Glutamatergic neuron (in vitro differentiated cells): ENCODE results near the gene ZYG11A. TPM values are rescaled to one million over a fixed set of nuclear protein-coding genes. Genes with fewer than 3 reads are reported as not detected.
A peak's percentile ranks its signal among the peaks of the same experiment; 100 is the strongest.

Experiments used
- DNase-seq: peaks from one replicate; pipeline ENCODE4 v3.0.0; 2022
- H3K27ac Mint-ChIP-seq: one replicate; pipeline ENCODE4 v1.8.0; 2020; ENCODE audit warnings: mild to moderate bottlenecking, mixed read lengths, inconsistent platforms; ENCODE audit not compliant: unreplicated experiment
- H3K27me3 Mint-ChIP-seq: one replicate; pipeline ENCODE4 v1.8.0; 2020; ENCODE audit warnings: mild to moderate bottlenecking, moderate library complexity, mixed read lengths, inconsistent platforms; ENCODE audit not compliant: unreplicated experiment
- H3K36me3 Mint-ChIP-seq: one replicate; pipeline ENCODE4 v1.8.0; 2020; ENCODE audit warnings: mild to moderate bottlenecking, mixed read lengths, inconsistent platforms; ENCODE audit not compliant: unreplicated experiment
- H3K4me1 Mint-ChIP-seq: one replicate; pipeline ENCODE4 v1.8.0; 2020; ENCODE audit warnings: mild to moderate bottlenecking, low read depth, mixed read lengths, inconsistent platforms; ENCODE audit not compliant: unreplicated experiment
- H3K4me3 Mint-ChIP-seq: one replicate; pipeline ENCODE4 v1.8.0; 2020; ENCODE audit warnings: mild to moderate bottlenecking, mixed read lengths, inconsistent platforms; ENCODE audit not compliant: unreplicated experiment
- H3K9me3 Mint-ChIP-seq: one replicate; pipeline ENCODE4 v1.8.0; 2020; ENCODE audit warnings: mild to moderate bottlenecking, moderate library complexity, mixed read lengths, inconsistent platforms; ENCODE audit not compliant: unreplicated experiment
- CTCF ChIP-seq: fragments of 200-600 bp; sonication (generic); IDR thresholded peaks from one replicate; pipeline ENCODE4 v1.5.0; 2021; ENCODE audit not compliant: partially characterized antibody, unreplicated experiment
- total RNA-seq: library from RNA; stranded (reverse); fragmentation: NEBNext Ultra II Directional; extraction: Animal tissue kit (Norgen Biotek cat#: 25700); gene quantifications from one replicate; pipeline ENCODE4 v1.2.1, GENCODE V29; 2021; ENCODE audit not compliant: unreplicated experiment

Gene ZYG11A
- total RNA-seq, 1 donor from 2014 or later = 0.59 TPM

GRCh38 chr1:52907068-52907811, 64.7 kb downstream of the ZYG11A start:
- H3K27ac Mint-ChIP-seq = no peak overlapping the region
- peaks cover 2% of the 10 kb centered on the region for H3K9me3 Mint-ChIP-seq
- peaks cover 2% of the 10 kb centered on the region for H3K27me3 Mint-ChIP-seq
- H3K4me3 Mint-ChIP-seq = no peak overlapping the region
- no peaks in the 10 kb centered on the region for H3K36me3 Mint-ChIP-seq
- peaks cover 2% of the 10 kb centered on the region for H3K4me1 Mint-ChIP-seq
- TF ChIP-seq CTCF = no peak
- no peak for DNase-seq

- DNase-seq = no peak
- Mint-ChIP-seq H3K27ac (no peak overlapping the region), H3K4me1 (peaks cover 2% of the 10 kb centered on the region), H3K9me3 (peaks cover 2% of the 10 kb centered on the region), H3K27me3 (peaks cover 2% of the 10 kb centered on the region), H3K4me3 (no peak overlapping the region), H3K36me3 (no peaks in the 10 kb centered on the region)
- no peak for TF ChIP-seq CTCF
Measured at GRCh38 chr1:52907812-52908153, 65.2 kb downstream of the ZYG11A start.

GRCh38 chr1:52911541-52911940, 69.0 kb downstream of the ZYG11A start:
- H3K4me1 Mint-ChIP-seq = peaks cover 2% of the 10 kb centered on the region
- no peak for TF ChIP-seq CTCF
- no peaks in the 10 kb centered on the region for H3K36me3 Mint-ChIP-seq
- H3K4me3 Mint-ChIP-seq = no peak overlapping the region
- H3K9me3 Mint-ChIP-seq = peaks cover 2% of the 10 kb centered on the region
- DNase-seq = no peak
- peaks cover 2% of the 10 kb centered on the region for H3K27me3 Mint-ChIP-seq
- no peak overlapping the region for H3K27ac Mint-ChIP-seq

GRCh38 chr1:52913014-52913413, 70.5 kb downstream of the ZYG11A start:
- no peak for TF ChIP-seq CTCF
- Mint-ChIP-seq H3K27ac (no peak overlapping the region), H3K27me3 (no peaks in the 10 kb centered on the region), H3K36me3 (no peaks in the 10 kb centered on the region), H3K4me3 (no peak overlapping the region), H3K9me3 (no peaks in the 10 kb centered on the region), H3K4me1 (peaks cover 2% of the 10 kb centered on the region)
- DNase-seq = no peak

GRCh38 chr1:52913537-52913936, 71.0 kb downstream of the ZYG11A start:
- peak; percentile 59 for DNase-seq
- Mint-ChIP-seq H3K4me1 (peaks cover 2% of the 10 kb centered on the region), H3K27ac (no peak overlapping the region), H3K27me3 (no peaks in the 10 kb centered on the region), H3K9me3 (no peaks in the 10 kb centered on the region), H3K4me3 (no peak overlapping the region), H3K36me3 (no peaks in the 10 kb centered on the region)
- TF ChIP-seq CTCF = no peak
